GM18499 (cell line): Measurements from ENCODE around the gene TJP1.
"Not testable (repeated sequence)": the region's sequence is repeated elsewhere in the genome, so short reads cannot be mapped to it uniquely, and the experiment has no call there.

Experiments
- ATAC-seq: cut with Tn5 transposase; IDR thresholded peaks from one replicate; pipeline ENCODE4 v1.9.1; 2021; ENCODE audit warnings: moderate number of reproducible peaks; ENCODE audit not compliant: insufficient read depth, unreplicated experiment

The TJP1 gene

DNA sequence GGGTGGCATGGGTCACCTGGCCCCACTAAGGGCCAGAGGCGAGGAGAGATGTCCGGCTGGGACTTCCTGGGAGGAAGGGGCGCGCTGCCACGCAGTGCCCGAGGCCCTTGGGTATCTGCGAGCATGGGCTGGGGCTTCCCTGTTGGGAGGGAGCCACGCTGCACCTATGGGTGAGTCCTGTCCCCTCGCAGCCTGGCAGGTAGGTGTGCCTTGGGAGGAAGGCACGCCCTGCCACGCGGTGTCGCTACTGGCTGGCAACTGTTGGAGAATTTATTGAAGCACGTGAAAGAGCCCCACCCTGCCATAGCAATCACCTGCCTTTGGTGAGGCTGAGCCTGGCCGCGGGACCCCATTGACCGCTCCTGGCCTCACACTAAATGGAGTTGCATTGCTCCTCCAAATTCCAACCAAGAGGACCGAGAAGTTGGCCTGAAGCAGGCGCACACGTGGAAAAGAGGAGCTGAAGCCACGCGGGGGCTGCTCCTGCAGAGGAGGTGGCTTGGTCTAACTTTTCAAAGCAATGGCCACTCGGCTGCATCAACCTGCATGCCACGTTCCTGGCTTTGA, 134.2 kb downstream of the TJP1 start:
- ATAC-seq, result no peak

DNA sequence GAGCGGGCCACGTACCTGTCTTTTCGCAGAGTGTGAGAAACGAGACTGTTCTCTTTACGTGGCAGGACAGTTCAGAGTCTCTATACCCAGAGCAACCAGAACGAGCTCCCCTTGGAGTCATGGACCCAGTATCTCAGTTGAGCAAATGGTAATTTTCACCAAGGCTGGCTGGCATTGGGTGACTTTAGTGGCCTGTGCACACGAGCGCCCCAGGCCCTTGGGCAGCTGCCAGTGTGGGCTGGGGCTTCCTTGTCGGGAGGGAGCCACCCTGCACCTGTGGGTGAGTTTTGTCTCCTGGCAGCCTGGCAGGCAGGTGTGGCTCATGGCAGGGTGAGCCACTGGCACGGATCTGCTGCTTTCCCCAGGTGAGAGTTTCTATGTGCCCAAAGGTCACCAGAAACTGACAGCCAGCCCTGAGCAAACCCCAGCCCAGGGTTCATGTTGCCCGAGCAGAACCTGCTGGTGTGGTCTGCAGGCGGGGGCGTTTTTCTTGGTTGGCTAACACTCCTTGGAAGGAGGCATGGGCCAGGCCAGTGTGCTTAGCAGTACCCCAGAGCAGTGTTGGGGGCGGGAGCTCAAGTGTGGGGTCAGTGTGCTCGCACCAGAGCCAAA, 135.0 kb downstream of the TJP1 start:
- ATAC-seq, result no peak

DNA sequence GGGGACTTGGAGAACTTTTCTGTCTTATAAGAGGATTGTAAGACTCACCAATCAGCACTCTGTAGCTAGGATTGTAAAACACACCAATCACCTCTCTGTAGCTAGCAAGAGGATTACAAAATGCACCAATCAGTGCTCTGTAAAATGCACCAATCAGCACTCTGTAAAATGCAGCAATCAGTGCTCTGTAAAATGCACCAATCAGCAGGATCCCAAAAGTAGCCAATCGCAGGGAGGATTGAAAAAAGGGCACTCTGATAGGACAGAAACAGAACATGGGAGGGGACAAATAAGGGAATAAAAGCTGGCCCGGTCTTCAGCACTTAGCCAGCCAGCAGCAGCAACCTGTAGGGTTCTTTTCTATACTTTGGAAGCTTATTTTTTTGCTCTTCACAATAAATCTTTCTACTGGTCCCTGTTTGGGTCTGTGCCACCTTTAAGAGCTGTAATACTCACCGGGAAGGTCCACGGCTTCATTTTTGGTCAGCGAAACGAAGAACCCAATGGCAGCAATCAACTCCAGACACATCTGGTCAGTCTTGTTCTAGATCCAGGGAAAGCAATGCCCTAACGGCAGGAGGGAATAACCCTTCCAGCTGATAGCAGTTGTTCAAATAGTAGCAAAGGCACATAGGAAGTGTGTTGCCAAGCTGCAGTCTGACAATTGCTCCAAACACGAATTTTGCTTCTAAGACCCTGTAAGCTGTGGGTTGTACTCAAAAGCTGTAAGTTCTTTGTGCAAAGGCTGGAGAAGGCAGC, 135.6 kb downstream of the TJP1 start:
- ATAC-seq, result no peak

DNA sequence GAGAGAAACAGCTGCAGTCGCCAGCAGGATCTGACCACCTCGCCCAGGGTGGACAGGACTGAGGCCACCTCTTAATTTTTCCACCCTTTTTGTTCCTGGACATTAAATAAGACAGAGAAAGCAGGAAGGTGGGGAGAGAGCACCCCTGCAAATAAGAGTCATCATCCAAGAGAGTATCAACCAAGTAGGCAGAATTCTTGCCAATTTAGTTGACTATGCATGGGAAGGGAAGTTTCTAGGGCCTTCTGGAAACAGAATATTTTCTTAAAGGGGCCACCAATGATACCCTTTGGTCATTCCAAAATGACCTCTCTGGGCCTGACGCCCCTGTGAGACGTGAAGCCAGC, 136.2 kb downstream of the TJP1 start:
- ATAC-seq, result no peak

DNA sequence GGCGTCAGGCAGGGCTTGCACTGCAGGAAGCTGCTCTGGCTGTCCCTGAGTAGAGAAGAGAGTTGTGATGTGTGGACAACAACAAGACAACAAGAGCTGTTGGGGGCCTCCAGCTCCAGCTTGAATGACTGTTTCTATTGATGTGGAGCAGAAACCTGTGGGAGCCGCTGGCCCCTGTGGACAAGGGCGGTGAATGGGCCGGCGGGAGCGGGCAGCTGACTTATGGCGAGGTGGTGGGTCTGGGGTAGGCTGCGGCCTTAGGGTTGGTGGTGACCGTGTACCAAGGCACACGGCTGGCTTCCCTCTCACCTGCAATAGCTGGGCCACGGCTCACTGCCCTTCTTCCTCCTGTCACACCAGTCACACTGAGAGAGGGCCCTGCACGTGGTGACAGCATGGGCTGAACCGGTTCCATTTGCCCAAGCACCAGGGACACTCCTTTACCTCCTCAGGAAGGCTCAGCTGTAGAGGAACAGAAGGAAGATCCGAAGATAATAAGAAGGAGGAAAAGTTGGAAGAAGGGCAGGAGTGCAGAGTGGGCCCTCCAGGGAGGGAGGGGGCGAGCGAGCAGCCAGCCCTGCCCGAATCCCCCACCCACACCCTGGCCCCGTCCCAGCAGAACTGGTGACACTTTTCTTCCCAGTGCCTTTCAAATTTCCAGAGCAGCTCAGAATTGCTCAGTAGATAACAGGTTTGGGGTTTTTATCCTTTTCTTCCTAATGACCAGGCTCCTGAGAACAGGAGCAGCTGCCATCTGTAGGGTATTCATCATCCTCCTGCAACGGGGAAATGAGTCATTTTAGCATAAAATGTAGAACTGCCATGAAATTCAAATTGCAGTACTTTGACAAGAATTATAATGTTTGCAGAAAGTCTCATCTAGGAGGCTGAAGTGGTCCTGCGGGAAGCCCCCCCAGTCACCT, 136.9 kb downstream of the TJP1 start:
- ATAC-seq, result no peak

DNA sequence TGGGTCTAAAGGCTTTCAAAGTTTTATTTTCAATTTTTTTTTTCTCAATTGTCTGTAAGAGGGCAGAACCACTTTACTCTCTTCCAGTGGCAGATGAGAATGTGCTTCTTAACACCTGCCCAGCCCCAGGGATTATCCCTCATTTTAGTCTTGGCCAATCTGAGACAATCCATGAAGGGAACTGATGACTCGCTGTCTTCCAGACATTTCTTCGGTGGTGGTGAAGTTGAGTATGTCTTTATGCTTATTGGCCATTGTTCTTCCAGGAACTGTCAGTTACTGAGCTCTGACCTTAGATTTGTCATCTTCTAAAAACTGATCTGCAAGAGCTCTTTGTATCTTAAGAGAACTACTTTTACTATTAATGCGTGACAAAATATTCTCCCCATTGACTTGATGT, 139.5 kb downstream of the TJP1 start:
- ATAC-seq, result no peak

DNA sequence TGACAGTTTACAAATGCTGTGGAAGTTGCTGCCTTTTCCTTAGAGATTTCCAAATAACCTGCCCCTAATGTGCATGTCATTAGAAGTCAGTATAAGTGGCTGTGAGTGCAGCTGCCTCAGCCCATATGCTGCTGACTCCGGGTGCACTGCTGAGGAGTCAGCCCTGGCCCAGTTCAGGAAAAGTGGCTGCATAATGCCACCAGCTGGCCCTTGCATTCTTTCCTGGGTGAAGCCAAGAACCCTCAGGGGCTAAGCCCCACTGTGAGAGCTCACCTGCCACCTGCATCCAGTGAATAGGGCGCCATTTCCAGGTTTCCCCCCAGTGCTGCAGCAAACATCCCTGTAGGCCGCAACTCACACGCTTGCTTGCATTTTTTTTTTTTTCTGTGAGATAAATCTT, 139.9 kb downstream of the TJP1 start:
- ATAC-seq, result no peak

DNA sequence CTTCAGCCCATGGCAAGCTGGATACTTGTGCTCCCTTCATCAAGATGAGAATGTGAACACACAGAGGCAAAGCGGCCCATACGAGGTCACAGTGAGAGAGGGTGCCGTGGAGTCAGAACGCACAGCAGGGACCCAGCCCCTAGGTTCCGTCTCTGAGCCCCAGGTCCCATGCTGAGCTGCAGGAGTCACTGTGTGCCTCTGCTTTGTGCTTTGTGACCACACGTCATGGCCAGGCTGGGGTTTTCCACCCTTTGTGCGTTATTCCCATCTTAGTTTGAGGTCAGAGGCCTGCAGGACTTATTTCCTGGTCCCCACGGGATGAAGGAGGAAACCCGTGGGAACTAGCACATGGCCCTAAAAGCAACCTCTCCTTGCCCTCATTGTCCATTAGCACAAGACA, 140.3 kb downstream of the TJP1 start:
- ATAC-seq, result no peak

DNA sequence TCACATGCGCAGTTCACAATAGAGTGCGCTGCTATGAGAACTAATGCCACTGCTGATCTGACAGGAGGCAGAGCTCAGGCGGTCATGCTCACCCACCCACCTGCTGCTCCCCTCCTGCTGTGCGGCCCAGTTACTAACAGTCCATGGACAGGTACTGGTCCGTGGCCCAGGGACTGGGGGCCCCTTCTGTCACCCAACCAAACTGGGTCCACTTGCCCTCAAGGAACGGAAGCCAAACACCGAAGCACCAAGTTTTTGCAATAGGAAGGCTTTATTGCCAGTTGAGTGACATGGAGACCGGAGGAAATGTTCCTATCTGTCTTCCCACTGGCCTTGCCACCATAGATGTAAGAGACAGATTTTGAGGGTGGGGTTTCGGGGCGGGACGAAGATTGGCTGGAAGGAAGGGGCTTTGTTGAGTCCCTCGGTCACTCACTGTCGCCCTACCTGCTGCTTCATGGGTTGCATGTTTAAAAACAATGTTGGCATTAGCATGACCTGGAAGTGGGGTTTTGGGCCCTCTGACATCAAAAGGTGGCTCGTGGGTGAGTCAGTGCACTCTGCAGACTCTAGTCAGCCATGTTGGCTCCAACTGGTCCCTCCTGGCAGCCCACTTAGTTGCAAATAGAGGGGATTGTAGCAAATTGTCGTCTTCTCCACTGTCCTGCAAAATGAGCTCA, 141.0 kb downstream of the TJP1 start:
- no peak for ATAC-seq

DNA sequence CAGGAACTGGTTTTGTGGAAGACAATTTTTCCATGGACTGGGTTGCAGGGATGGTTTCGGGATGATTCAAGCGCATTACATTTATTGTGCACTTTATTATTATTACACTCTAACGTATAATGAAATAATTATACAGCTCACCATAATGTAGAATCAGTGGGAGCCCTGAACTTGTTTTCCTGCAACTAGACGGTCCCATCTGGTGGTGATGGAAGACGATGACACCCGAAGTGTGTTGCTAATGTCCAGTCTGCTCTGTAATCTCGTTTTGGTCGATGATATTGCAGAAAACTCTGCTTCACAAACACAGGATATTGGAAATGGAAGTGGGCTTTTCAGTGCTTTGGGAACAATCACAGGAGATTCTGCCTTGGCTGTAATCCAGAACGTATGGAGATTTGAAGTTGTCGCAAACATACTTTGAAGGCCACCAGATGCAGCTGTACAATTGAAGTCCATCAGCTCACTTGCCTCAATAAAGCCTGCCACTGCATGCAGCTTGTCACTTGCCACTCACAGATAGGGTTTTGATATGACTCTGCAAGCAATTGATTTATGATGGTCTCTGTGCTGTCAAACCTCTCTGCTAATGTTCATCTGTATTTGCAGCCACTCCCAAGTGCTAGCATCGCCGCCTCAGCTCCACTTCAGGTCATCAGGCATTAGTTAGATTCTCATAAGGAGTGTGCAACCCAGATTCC, 141.7 kb downstream of the TJP1 start:
- ATAC-seq, result no peak

DNA sequence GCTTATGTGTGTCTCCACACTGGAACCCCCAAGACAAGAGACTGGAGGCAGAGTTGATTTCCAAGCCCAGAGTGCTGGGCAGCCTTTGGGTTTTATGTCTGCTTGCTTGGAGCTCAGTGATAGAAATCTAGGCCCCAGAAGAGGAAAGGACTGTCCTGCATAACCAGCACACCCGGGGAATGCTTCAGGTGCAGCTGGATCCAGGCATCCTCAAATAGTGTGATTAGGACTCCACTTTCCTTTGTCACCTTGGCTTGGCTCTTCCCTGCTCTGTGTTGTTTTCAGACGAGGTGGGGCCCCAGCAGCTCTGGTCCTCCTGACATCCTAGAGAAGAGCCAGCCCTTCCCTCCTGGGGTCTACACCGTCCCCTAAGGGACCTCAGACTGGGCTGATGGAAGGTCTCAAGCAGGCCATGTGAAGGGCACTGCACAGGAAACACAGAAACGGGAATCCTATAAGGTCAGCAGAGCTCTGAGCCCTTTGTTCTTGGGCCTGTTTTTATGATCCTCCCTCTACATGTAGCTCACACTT, 143.7 kb downstream of the TJP1 start:
- no peak for ATAC-seq

DNA sequence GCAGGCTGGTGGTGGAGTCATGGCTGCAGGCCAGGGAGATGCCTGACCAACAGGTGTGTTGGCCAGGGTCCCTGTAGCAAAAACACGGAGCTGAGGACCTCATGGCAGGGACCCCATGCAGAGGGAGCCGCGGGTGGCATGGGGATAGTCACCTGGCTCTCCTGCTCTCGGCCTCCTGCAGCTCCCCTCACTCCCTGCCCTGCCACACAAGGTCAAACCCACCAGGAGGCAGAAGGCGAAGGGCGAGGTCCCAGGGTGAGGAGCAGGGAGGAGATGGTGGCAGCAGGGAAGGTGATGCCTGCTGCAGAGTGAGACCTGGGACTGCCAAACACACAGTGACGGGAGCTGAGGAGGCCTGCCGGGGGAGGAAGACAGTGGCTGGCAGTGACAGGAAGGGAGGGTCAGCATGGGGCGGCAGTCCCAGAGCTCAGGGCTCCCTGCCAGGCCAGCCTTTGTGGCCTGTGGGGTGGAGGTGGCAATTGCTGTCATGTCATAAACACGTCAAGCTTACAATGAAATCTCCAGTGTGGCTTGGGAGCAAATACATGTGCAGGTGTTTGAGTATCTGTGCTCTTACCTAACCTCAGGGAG, 144.3 kb downstream of the TJP1 start:
- no peak for ATAC-seq

DNA sequence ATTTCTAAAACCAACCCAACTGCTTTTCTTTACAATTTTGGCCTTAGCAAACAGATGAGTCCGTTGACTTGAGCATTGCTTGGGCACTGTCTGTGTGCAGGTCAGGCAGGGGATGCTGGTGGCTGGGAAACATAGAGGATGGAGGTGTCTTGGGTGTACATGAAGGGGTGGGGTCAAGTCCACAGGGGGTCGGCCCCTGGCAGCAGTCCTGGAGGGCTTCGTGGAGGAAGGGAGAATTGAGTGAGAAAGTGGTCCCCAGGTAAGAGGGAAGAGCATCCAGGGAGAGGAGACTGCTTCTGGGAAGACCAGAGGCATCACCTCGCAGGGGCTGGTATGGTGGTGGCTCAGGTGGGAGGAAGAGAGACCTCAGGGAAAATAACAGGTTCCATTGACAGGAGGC, 144.8 kb downstream of the TJP1 start:
- ATAC-seq, result no peak

DNA sequence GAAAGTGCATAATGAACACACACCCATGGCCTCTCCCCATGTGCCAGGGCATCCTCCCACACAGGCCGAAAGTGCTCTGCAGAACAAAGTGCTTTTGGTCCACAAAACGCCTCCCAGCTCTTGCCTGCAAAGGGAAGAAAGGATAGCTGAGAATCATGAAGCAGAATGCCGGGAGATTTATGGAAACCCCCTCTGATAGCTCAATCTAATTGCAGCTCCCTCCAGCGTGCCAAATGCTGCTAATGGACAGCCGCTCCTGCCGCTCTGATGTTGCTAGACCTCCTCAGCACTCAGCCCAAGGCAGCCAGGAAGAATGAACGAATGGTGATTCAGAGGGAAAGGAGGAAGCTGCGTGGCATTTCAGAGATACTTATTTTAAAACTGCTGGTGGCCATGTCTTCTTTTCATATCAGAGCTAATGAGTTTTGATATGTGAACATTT, 145.3 kb downstream of the TJP1 start:
- no peak for ATAC-seq

DNA sequence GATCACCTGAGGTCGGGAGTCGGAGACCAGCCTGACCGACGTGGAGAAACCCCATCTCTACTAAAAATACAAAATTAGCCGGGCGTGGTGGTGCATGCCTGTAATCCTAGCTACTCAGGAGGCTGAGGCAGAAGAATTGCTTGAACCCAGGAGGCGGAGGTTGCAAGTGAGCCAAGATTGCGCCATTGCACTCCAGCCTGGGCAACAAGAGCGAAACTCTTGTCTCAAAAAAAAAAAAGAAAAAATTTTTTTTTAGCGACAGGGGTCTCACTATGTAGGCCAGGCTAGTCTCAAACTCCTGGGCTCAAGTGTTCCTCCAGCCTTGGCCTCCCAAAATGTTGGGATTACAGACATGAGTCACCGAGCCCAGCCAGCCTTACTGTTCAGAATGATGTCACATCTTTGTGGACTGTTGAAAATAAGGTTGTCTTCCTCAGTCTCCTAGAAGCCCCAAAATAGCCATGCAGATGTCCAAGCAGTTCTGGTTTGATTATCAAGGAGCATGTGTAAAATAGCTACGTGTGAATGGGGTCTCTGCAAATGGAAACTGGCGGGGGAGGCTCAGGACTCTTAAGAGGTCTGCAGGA, 145.8 kb downstream of the TJP1 start:
- not testable (repeated sequence) for ATAC-seq

DNA sequence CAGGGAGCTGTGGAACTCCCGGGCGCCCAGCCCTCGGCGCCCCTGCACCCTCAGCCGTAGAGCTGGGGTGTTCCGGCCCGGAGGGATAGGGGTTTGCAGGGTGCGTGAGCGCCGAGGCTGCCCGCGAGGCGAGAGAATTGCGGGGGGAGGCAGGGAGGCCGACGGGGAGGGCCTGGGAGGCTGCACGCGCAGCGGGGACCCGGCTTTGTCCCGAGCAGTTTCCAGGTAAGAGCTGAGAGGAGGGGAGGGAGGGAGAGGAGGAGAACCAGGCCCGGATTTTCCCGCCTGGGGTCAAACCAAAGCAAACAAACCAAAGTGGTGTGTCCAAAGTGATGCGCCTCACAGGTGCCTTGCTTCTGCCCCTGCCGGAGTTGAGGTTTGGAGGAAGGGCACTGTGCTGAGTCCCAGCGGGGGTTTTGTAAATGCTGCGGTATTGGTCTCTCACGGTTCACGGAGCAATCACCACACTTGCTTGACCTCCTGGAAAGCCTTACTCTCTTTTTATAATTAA, 146.4 kb downstream of the TJP1 start:
- ATAC-seq, result no peak

DNA sequence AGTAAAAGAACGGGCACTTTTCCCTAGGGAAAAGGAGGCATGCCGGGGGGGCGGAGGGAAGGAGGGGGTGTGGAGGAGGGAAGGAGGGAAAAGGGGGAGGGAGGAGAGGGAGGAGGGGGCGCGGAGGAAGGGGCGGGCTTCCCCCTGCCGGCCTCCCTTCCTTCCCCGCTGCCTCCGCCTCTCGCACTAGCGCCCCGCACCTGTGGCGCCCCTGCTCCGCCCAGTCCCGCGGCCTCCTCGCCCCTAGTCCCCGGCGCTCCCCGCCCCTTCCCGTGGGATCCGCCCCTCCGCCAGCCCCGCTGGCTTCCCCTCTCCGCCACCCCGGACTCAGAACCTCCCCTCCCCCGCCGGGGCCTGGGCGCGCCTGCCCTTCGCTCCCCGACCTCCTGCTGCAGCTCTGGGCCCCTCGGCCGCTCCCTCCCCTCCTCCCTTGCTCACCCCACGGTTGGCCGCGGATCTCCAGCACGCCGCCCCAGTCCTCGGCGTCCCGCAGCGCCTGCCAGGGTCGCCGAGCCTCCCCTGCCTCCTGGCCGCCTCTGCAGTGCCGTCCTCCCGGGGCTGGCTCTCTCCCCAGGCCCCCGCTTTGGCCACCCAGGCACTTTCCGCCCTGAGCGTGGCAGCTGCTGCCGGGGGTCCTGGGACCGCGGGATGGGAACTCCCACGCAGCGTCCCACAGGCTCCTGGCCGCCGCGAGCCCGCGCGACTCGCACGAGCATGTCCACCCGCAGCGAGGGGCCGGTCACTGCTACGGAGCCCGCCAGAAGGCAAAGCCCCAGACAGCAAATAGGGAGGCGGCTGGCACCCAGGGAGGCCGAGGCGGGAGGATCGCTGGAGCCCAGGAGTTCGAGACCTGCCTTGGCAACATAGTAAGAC, 147.4 kb downstream of the TJP1 start:
- no peak for ATAC-seq
